ENCODE measurements around the gene PIP5K1C. TPM values are rescaled to one million over a fixed set of nuclear protein-coding genes. Genes with fewer than 3 reads are reported as not detected.

The PIP5K1C gene
- total RNA-seq, 1 experiment from 2014 or later = 35.5 TPM

- BruUV-seq (replicated peaks) = no TSS peak
- ChIA-PET POLR2A (ENCODE audit: low non-redundant PET) (no interaction called here), CTCF (interaction anchor here (0.7 kb wide), 1 partner anchor 164 kb away, joined by 10 read pairs; no protein-coding TSS in a partner anchor)
- Histone ChIP-seq H3K9me3 (ENCODE audit: low read depth, low read length, poor library complexity, severe bottlenecking) (no peaks in the 10 kb centered on the region), H3K36me3 (ENCODE audit: insufficient read depth, low read length, poor library complexity, severe bottlenecking) (no peaks in the 10 kb centered on the region), H3K4me1 (ENCODE audit: insufficient read depth, low read length, poor library complexity, severe bottlenecking) (peaks cover 7% of the 10 kb centered on the region), H3K27ac (ENCODE audit: low read depth, low read length, poor library complexity, severe bottlenecking) (no peak overlapping the region), H3K27me3 (replicated peaks; ENCODE audit: insufficient read depth, low read depth, low read length, poor library complexity) (no peaks in the 10 kb centered on the region), H3K4me3 (ENCODE audit: low read depth, low read length, poor library complexity, severe bottlenecking) (no peak overlapping the region)
- TF ChIP-seq CTCF (conservative IDR thresholded peaks at IDR 0.05; ENCODE audit: low read depth, low read length) (no peak), EZH2 (IDR thresholded peaks at IDR 0.05; ENCODE audit: borderline replicate concordance, low read depth, low read length, poor library complexity, severe bottlenecking) (no peak)
- intact Hi-C loops (cut with micrococcal nuclease; ENCODE audit: unreplicated experiment) = no loop called here
- no peak for DNase-seq (ENCODE audit: low spot score)
These were observed 12.7 kb upstream of the PIP5K1C start for GRCh38 chr19:3712663-3713611.

- BruUV-seq (replicated peaks) = no TSS peak
- Histone ChIP-seq H3K9me3 (ENCODE audit: low read depth, low read length, poor library complexity, severe bottlenecking) (no peaks in the 10 kb centered on the region), H3K27ac (ENCODE audit: low read depth, low read length, poor library complexity, severe bottlenecking) (no peak overlapping the region), H3K4me1 (ENCODE audit: insufficient read depth, low read length, poor library complexity, severe bottlenecking) (peaks cover 7% of the 10 kb centered on the region), H3K4me3 (ENCODE audit: low read depth, low read length, poor library complexity, severe bottlenecking) (no peak overlapping the region), H3K36me3 (ENCODE audit: insufficient read depth, low read length, poor library complexity, severe bottlenecking) (no peaks in the 10 kb centered on the region), H3K27me3 (replicated peaks; ENCODE audit: insufficient read depth, low read depth, low read length, poor library complexity) (no peaks in the 10 kb centered on the region)
- DNase-seq (ENCODE audit: low spot score) = peak; percentile 45
- TF ChIP-seq CTCF (conservative IDR thresholded peaks at IDR 0.05; ENCODE audit: low read depth, low read length) (no peak), EZH2 (IDR thresholded peaks at IDR 0.05; ENCODE audit: borderline replicate concordance, low read depth, low read length, poor library complexity, severe bottlenecking) (no peak)
- CTCF ChIA-PET = no interaction called here
- POLR2A ChIA-PET (ENCODE audit: low non-redundant PET) = no interaction called here
- intact Hi-C loops (cut with micrococcal nuclease; ENCODE audit: unreplicated experiment) = no loop called here
These were observed 10.1 kb upstream of the PIP5K1C start for GRCh38 chr19:3710265-3710812.

GRCh38 chr19:3708207-3708931 is 8.1 kb upstream of the PIP5K1C start, which contains the start of gene TJP3:
TJP3 (plus strand) TSS chr19:3708384; CDS start chr19:3728433, 20,049 bp downstream.
- intact Hi-C loops (cut with micrococcal nuclease; ENCODE audit: unreplicated experiment) = loop anchor here (10.0 kb wide), 1 partner anchor 164 kb away; no protein-coding TSS in a partner anchor
- no TSS peak for BruUV-seq (replicated peaks)
- DNase-seq (ENCODE audit: low spot score) = no peak
- TF ChIP-seq EZH2 (IDR thresholded peaks at IDR 0.05; ENCODE audit: borderline replicate concordance, low read depth, low read length, poor library complexity, severe bottlenecking) (no peak), CTCF (conservative IDR thresholded peaks at IDR 0.05; ENCODE audit: low read depth, low read length) (no peak)
- POLR2A ChIA-PET (ENCODE audit: low non-redundant PET) = no interaction called here
- H3K4me1 ChIP-seq (ENCODE audit: insufficient read depth, low read length, poor library complexity, severe bottlenecking) = peaks cover 7% of the 10 kb centered on the region
- CTCF ChIA-PET = no interaction called here
- no peaks in the 10 kb centered on the region for H3K27me3 ChIP-seq (replicated peaks; ENCODE audit: insufficient read depth, low read depth, low read length, poor library complexity)
- H3K4me3 ChIP-seq (ENCODE audit: low read depth, low read length, poor library complexity, severe bottlenecking) = no peak within 1 kb of the TSS
- H3K9me3 ChIP-seq (ENCODE audit: low read depth, low read length, poor library complexity, severe bottlenecking) = no peaks in the 10 kb centered on the region
- no peak within 1 kb of the TSS for H3K27ac ChIP-seq (ENCODE audit: low read depth, low read length, poor library complexity, severe bottlenecking)
- H3K36me3 ChIP-seq (ENCODE audit: insufficient read depth, low read length, poor library complexity, severe bottlenecking) = no peaks in the 10 kb centered on the region
